HepG2 (cell line): ENCODE results near the gene MAP2K5. TPM values are rescaled to one million over a fixed set of nuclear protein-coding genes. Genes with fewer than 3 reads are reported as not detected.

ENCODE experiments used
- ATAC-seq: fragments of 200-7000 bp; cut with Tn5 transposase; 3 replicates; pipeline ENCODE4 v1.9.1; 2020; ENCODE audit warnings: mild to moderate bottlenecking, moderate library complexity
- BruUV-seq: library from RNA; stranded (reverse); fragments of 400-500 nt; replicated peaks from 2 replicates; lab custom pipeline; 2021; lab: Mats Ljungman, UMichigan
- CTCF ChIA-PET: fragments of 300-600 bp; formaldehyde crosslinking; extraction: SDS; loops from one replicate; lab custom pipeline; 2021; ENCODE audit warnings: low total read pairs, inconsistent platforms, low intra/inter-chr PET ratio; lab: Yijun Ruan, JAX
- POLR2A ChIA-PET: fragments of 350-600 bp; sonication (Branson Sonifier 250); formaldehyde crosslinking; loops from one replicate; lab custom pipeline; 2020; ENCODE audit warnings: antibody characterized with exemption, inconsistent platforms; lab: Yijun Ruan, JAX
- DNase-seq: peaks from one replicate; pipeline ENCODE4 v3.0.0-alpha.2; 2015; ENCODE audit warnings: low spot score
- FAIRE-seq: peaks from 3 replicates; lab custom pipeline; 2011; peaks lifted over from hg19 to GRCh38; lab: Jason Lieb, UNC
- H2AFZ ChIP-seq: one replicate; pipeline ENCODE4 v1.6.1; 2011; ENCODE audit warnings: low read length, inconsistent platforms
- H3K27ac ChIP-seq: fragments of 300-600 bp; 3 replicates; pipeline ENCODE4 v1.8.0; 2011; ENCODE audit warnings: mixed run types, mild to moderate bottlenecking, mixed read lengths, low read length, inconsistent platforms; ENCODE audit not compliant: insufficient read depth; ENCODE audit errors: extremely low read length
- H3K27me3 ChIP-seq, 2 experiments: fragments of 200-600 bp in 1 of 2; 2 replicates in 1 of 2; 3 replicates in 1 of 2; pipeline versions ENCODE4 v1.6.0 to v1.8.0; 2011; ENCODE audit warnings: low read length in 2 of 2, mild to moderate bottlenecking in 2 of 2, moderate library complexity in 2 of 2, inconsistent platforms in 1 of 2; ENCODE audit not compliant: insufficient read depth in 2 of 2, control insufficient read depth in 1 of 2
- H3K36me3 ChIP-seq, 2 experiments: fragments of 200-600 bp in 1 of 2; replicated peaks in 1 of 2; 2 replicates in 1 of 2; 3 replicates in 1 of 2; pipeline versions ENCODE4 v1.5.1 to v1.8.0; 2011; ENCODE audit warnings: low read length in 2 of 2, inconsistent platforms in 1 of 2; ENCODE audit not compliant: insufficient read depth in 2 of 2, control insufficient read depth in 1 of 2
- H3K4me1 ChIP-seq: 2 replicates; pipeline ENCODE4 v1.5.1; 2012; ENCODE audit warnings: low read length, inconsistent platforms; ENCODE audit not compliant: insufficient read depth
- H3K4me2 ChIP-seq: 2 replicates; pipeline ENCODE4 v1.6.0; 2011; ENCODE audit warnings: low read depth, low read length, inconsistent platforms
- H3K4me3 ChIP-seq, 3 experiments: fragments of 200-600 bp in 1 of 3; sonication (generic), shearing (Covaris generic) in 1 of 3; replicated peaks in 1 of 3; 2 replicates each; pipeline ENCODE4 v1.5.1; 2011 to 2016; ENCODE audit warnings: low read length in 3 of 3, inconsistent platforms in 2 of 3, low read depth in 2 of 3, mild to moderate bottlenecking in 2 of 3, control low read depth in 1 of 3, mixed read lengths in 1 of 3; ENCODE audit not compliant: insufficient read depth in 1 of 3
- H3K79me2 ChIP-seq: one replicate; pipeline ENCODE4 v1.6.1; 2011; ENCODE audit warnings: low read length, inconsistent platforms; ENCODE audit not compliant: insufficient read depth
- H3K9ac ChIP-seq: 2 replicates; pipeline ENCODE4 v1.6.0; 2011; ENCODE audit warnings: mild to moderate bottlenecking, low read depth, low read length, inconsistent platforms; ENCODE audit not compliant: insufficient read depth
- H3K9me3 ChIP-seq: 2 replicates; pipeline ENCODE4 v1.5.1; 2012; ENCODE audit warnings: mild to moderate bottlenecking, low read length
- H4K20me1 ChIP-seq: 2 replicates; pipeline ENCODE4 v1.6.0; 2011; ENCODE audit warnings: inconsistent platforms, mild to moderate bottlenecking, low read length, moderate library complexity; ENCODE audit not compliant: insufficient read depth
- CBFB ChIP-seq: sonication (generic); formaldehyde crosslinking; IDR thresholded peaks from 2 replicates; pipeline ENCODE4 v1.4.0; 2020; ENCODE audit warnings: missing genetic modification reagents
- EP300 ChIP-seq, 3 experiments: sonication (generic) in 1 of 3; formaldehyde crosslinking in 1 of 3; IDR thresholded peaks; 2 replicates each; pipeline versions ENCODE4 v1.5.1 to v1.6.1; 2011 to 2020; ENCODE audit warnings: low read depth in 2 of 3, low read length in 2 of 3, borderline replicate concordance in 1 of 3, improper control_type of control experiment in 1 of 3, mild to moderate bottlenecking in 1 of 3, missing genetic modification reagents in 1 of 3, moderate library complexity in 1 of 3
- FOXJ3 ChIP-seq: sonication (generic); formaldehyde crosslinking; IDR thresholded peaks from 2 replicates; pipeline ENCODE4 v1.4.0; 2020; ENCODE audit warnings: missing genetic modification reagents, mild to moderate bottlenecking, borderline replicate concordance
- KAT7 ChIP-seq: IDR thresholded peaks from 2 replicates; pipeline ENCODE4 v1.6.1; 2018; ENCODE audit warnings: borderline replicate concordance, missing compliant biosample characterization
- MED1 ChIP-seq: sonication (generic); formaldehyde crosslinking; IDR thresholded peaks from 2 replicates; pipeline ENCODE4 v1.4.0; 2020; ENCODE audit warnings: missing genetic modification reagents
- MIER3 ChIP-seq: IDR thresholded peaks from 2 replicates; pipeline ENCODE4 v1.6.1; 2016; ENCODE audit warnings: missing compliant biosample characterization, borderline replicate concordance
- NFYC ChIP-seq: IDR thresholded peaks from 2 replicates; pipeline ENCODE4 v1.6.1; 2016; ENCODE audit warnings: missing genetic modification reagents, missing compliant biosample characterization
- ZBTB21 ChIP-seq: sonication (generic); formaldehyde crosslinking; IDR thresholded peaks from 2 replicates; pipeline ENCODE4 v1.4.0; 2020; ENCODE audit warnings: missing genetic modification reagents
- ZC3H4 ChIP-seq: sonication (generic); formaldehyde crosslinking; IDR thresholded peaks from 2 replicates; pipeline ENCODE4 v1.4.0; 2020; ENCODE audit warnings: missing genetic modification reagents, borderline replicate concordance
- ZNF232 ChIP-seq: sonication (generic); formaldehyde crosslinking; IDR thresholded peaks from 2 replicates; pipeline ENCODE4 v1.4.0; 2020; ENCODE audit warnings: missing genetic modification reagents, borderline replicate concordance
- ZNF614 ChIP-seq: IDR thresholded peaks from 2 replicates; pipeline ENCODE4 v1.6.1; 2018; ENCODE audit warnings: missing biosample characterization, missing genetic modification reagents, inconsistent platforms, borderline replicate concordance
- ZNF816 ChIP-seq: sonication (generic); formaldehyde crosslinking; IDR thresholded peaks from 2 replicates; pipeline ENCODE4 v1.8.0; 2022; ENCODE audit warnings: missing genetic modification reagents, mild to moderate bottlenecking, borderline replicate concordance
- ZSCAN9 ChIP-seq: IDR thresholded peaks from 2 replicates; pipeline ENCODE4 v1.6.1; 2016; ENCODE audit warnings: borderline replicate concordance
- WGBS: methylation state at CpG from one replicate; pipeline ENCODE4 v1.1.6; 2017; ENCODE audit warnings: low lambda C conversion rate; 5-methylcytosine and 5-hydroxymethylcytosine counted together
- in situ Hi-C: cut with HindIII; loops from 2 replicates; pipeline ENCODE4 v1.10.0; 2017; ENCODE audit warnings: low pct_unique_long_range_greater_than_20kb; ENCODE audit not compliant: extremely low pct_ligation_motif_present
- intact Hi-C: fragments of 100-400 bp; cut with micrococcal nuclease; formaldehyde crosslinking; loops from one replicate; pipeline ENCODE4 v1.10.0; 2022; ENCODE audit not compliant: unreplicated experiment
- polyA plus RNA-seq, 8 experiments: library from polyadenylated mRNA; depleted of rRNA in 3 of 8; stranded (reverse) in 7 of 8; unstranded in 1 of 8; fragments of >200 nt; fragmentation: Illumina TruSeq in 4 of 8; extraction: Trizol in 4 of 8; gene quantifications; 2 replicates each; pipeline versions ENCODE4 v1.2.1 to v1.2.3, GENCODE V29; 2011 to 2016; ENCODE audit warnings: low read depth in 4 of 8, missing spikeins in 1 of 8, mixed read lengths in 1 of 8; ENCODE audit not compliant: insufficient read depth in 1 of 8
- total RNA-seq, 5 experiments: library from RNA; depleted of rRNA; stranded (reverse); fragments of >200 nt; fragmentation: Illumina TruSeq; extraction: Trizol; gene quantifications; 2 replicates each; pipeline ENCODE4 v1.2.3, GENCODE V29; 2016; ENCODE audit warnings: low read depth in 1 of 5
- TF ChIP-seq, protein P1 (sequence below): sonication (generic); formaldehyde crosslinking; IDR thresholded peaks from 2 replicates; pipeline ENCODE4 v1.5.1; 2020; ENCODE audit warnings: missing genetic modification reagents, mild to moderate bottlenecking, borderline replicate concordance
- TF ChIP-seq, protein P2 (sequence below): sonication (generic); formaldehyde crosslinking; IDR thresholded peaks from 2 replicates; pipeline ENCODE4 v1.9.0; 2021; ENCODE audit warnings: missing genetic modification reagents, borderline replicate concordance
- TF ChIP-seq, protein P3 (sequence below): sonication (generic); formaldehyde crosslinking; IDR thresholded peaks from 2 replicates; pipeline ENCODE4 v1.4.0; 2020; ENCODE audit warnings: mild to moderate bottlenecking, missing genetic modification reagents
- TF ChIP-seq, protein P4 (sequence below): IDR thresholded peaks from 2 replicates; pipeline ENCODE4 v1.6.1; 2016; ENCODE audit warnings: missing genetic modification reagents, missing compliant biosample characterization

MAP2K5 gene
- total and polyA plus RNA-seq, 2 of the 13 experiments (the other 11 are each of a cell fraction or from before 2014, with no cell fraction given), result 4.0 to 4.3 TPM

DNA sequence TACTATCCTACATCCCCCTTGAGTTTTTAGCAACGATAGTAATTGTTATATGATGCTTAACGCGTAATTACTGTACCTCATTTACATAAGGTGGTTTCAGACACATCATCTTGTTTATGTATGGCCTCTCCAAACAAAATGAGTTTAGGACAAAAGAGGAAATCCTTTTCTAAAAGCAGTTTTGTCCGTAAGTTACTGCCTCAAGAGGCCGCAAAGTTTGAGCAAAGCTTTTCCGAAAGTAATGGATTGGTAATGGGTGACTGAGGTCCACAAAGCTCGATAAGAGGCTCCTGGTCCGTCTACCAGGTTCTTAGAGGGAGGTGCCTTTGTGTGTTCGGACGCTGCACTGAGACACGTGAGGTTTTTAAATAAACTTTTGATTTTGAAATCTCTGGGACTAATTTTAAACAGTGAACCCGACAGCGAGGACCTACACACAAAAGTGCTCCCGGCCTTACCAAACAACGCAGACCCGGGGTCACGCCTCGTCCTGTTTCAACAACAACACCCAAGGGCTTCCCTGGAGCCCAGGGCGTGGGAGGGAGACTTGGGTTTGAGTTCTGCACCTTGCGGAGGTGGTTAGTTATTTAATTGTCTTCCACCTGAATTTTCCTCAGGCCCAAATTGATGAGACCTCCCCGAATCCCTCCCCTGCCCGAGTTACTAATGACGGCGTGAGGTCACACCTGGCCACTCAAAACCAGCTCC lies 22.0 kb upstream of the MAP2K5 start:
- POLR2A ChIA-PET, result interaction anchor here (1.0 to 2.8 kb wide), 7 partner anchors 9 to 122 kb away, joined by 3 to 31 read pairs (median 4); partner anchors contain the start of gene MAP2K5
- TF ChIP-seq ZNF614, result no peak; the same call in 1 of the 2 replicates
- TF ChIP-seq ZNF232, result peak; percentile 30; the same call in 1 of the 2 replicates
- 0 out of 2 replicates have a peak, but pooled peaks have one; percentile 33 for TF ChIP-seq FOXJ3 (CRISPR knock-in tag)
- TF ChIP-seq ZC3H4 (CRISPR knock-in tag), result peak; percentile 34
- TF ChIP-seq KAT7 (CRISPR knock-in tag), result 0 out of 2 replicates have a peak, but pooled peaks have one; percentile 1
- 0 out of 2 replicates have a peak, but pooled peaks have one; percentile 10 for TF ChIP-seq MIER3 (CRISPR knock-in tag)
- peak; percentile 45; the same call in 1 of the 2 replicates for TF ChIP-seq NFYC
- TF ChIP-seq, protein P1, sequence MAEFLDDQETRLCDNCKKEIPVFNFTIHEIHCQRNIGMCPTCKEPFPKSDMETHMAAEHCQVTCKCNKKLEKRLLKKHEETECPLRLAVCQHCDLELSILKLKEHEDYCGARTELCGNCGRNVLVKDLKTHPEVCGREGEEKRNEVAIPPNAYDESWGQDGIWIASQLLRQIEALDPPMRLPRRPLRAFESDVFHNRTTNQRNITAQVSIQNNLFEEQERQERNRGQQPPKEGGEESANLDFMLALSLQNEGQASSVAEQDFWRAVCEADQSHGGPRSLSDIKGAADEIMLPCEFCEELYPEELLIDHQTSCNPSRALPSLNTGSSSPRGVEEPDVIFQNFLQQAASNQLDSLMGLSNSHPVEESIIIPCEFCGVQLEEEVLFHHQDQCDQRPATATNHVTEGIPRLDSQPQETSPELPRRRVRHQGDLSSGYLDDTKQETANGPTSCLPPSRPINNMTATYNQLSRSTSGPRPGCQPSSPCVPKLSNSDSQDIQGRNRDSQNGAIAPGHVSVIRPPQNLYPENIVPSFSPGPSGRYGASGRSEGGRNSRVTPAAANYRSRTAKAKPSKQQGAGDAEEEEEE (CRISPR knock-in tag), result 0 out of 2 replicates have a peak, but pooled peaks have one; percentile 44
- 0 out of 2 replicates have a peak, but pooled peaks have one; percentile 1 for TF ChIP-seq CBFB (CRISPR knock-in tag)
- peak; percentile 54; the same call in 1 of the 2 replicates for TF ChIP-seq ZNF816 (CRISPR knock-in tag)
- TF ChIP-seq MED1, result 0 out of 2 replicates have a peak, but pooled peaks have one; percentile 12
- peak; percentile 72; the same call in 1 of the 2 replicates for TF ChIP-seq ZBTB21 (CRISPR knock-in tag)
- 0 out of 2 replicates have a peak, but pooled peaks have one; percentile 7 for TF ChIP-seq ZSCAN9 (CRISPR knock-in tag)
- TF ChIP-seq, protein P2, sequence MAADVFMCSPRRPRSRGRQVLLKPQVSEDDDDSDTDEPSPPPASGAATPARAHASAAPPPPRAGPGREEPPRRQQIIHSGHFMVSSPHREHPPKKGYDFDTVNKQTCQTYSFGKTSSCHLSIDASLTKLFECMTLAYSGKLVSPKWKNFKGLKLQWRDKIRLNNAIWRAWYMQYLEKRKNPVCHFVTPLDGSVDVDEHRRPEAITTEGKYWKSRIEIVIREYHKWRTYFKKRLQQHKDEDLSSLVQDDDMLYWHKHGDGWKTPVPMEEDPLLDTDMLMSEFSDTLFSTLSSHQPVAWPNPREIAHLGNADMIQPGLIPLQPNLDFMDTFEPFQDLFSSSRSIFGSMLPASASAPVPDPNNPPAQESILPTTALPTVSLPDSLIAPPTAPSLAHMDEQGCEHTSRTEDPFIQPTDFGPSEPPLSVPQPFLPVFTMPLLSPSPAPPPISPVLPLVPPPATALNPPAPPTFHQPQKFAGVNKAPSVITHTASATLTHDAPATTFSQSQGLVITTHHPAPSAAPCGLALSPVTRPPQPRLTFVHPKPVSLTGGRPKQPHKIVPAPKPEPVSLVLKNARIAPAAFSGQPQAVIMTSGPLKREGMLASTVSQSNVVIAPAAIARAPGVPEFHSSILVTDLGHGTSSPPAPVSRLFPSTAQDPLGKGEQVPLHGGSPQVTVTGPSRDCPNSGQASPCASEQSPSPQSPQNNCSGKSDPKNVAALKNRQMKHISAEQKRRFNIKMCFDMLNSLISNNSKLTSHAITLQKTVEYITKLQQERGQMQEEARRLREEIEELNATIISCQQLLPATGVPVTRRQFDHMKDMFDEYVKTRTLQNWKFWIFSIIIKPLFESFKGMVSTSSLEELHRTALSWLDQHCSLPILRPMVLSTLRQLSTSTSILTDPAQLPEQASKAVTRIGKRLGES (CRISPR knock-in tag), result 0 out of 2 replicates have a peak, but pooled peaks have one; percentile 30
- TF ChIP-seq, protein P3, sequence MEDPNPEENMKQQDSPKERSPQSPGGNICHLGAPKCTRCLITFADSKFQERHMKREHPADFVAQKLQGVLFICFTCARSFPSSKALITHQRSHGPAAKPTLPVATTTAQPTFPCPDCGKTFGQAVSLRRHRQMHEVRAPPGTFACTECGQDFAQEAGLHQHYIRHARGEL (CRISPR knock-in tag), result 0 out of 2 replicates have a peak, but pooled peaks have one; percentile 44
- TF ChIP-seq, protein P4, sequence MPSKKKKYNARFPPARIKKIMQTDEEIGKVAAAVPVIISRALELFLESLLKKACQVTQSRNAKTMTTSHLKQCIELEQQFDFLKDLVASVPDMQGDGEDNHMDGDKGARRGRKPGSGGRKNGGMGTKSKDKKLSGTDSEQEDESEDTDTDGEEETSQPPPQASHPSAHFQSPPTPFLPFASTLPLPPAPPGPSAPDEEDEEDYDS, result 0 out of 2 replicates have a peak, but pooled peaks have one; percentile 13
- TF ChIP-seq EP300 (IDR thresholded peaks at IDR 0.05; ENCODE audit: low read depth in 2 of 2, low read length in 2 of 2), result peak in 1 of 2 experiments; percentile 40; a peak in 1 of 4 replicates
- TF ChIP-seq EP300 (CRISPR knock-in tag; IDR thresholded peaks at IDR 0.05; ENCODE audit: borderline replicate concordance), result no peak

More for the DNA sequence above, 22.0 kb upstream of the MAP2K5 start:
- Histone ChIP-seq H3K9ac (peak overlapping the region; percentile 73), H3K27me3 (no peaks in the 10 kb centered on the region), H3K9me3 (no peaks in the 10 kb centered on the region), H2AFZ (peak overlapping the region; percentile 11), H3K4me1 (peaks cover 35% of the 10 kb centered on the region), H3K27ac (peak overlapping the region; percentile 80), H3K36me3 (no peaks in the 10 kb centered on the region), H4K20me1 (no peaks in the 10 kb centered on the region; the same call in 1 of the 2 replicates), H3K79me2 (peaks cover 34% of the 10 kb centered on the region), H3K4me2 (peak overlapping the region; percentile 93), H3K4me3 (peak overlapping the region; percentile 50 to 89 (median 83))
- WGBS, result 7% methylated on average over 18 of the region's 24 CpGs
- FAIRE-seq (no peak), ATAC-seq (peak; percentile 38), DNase-seq (no peak)
- CTCF ChIA-PET, result no interaction called here
- in situ Hi-C loops, result no loop called here
- intact Hi-C loops, result no loop called here
- BruUV-seq, result TSS peak; percentile 88
